Stimulated activated CD8-positive, alpha-beta memory T cell treated with anti-CD3 and anti-CD28 coated beads, Interleukin-7, amount 100 ng/mL, for 24 hours (primary cell): ENCODE measurements around the gene IZUMO2.
"Not testable (repeated sequence)": the region's sequence is repeated elsewhere in the genome, so short reads cannot be mapped to it uniquely, and the experiment has no call there.

ENCODE experiments used
- DNase-seq: peaks from one replicate; pipeline ENCODE4 v3.0.0-alpha.2; 2020; ENCODE audit warnings: low read depth

IZUMO2 gene

GRCh38 chr19:50135856-50136602 is 27.1 kb downstream of the IZUMO2 start:
- DNase-seq: not testable (repeated sequence)

- not testable (repeated sequence) for DNase-seq
Observed at GRCh38 chr19:50134777-50135719, 28.0 kb downstream of the IZUMO2 start.

DNA sequence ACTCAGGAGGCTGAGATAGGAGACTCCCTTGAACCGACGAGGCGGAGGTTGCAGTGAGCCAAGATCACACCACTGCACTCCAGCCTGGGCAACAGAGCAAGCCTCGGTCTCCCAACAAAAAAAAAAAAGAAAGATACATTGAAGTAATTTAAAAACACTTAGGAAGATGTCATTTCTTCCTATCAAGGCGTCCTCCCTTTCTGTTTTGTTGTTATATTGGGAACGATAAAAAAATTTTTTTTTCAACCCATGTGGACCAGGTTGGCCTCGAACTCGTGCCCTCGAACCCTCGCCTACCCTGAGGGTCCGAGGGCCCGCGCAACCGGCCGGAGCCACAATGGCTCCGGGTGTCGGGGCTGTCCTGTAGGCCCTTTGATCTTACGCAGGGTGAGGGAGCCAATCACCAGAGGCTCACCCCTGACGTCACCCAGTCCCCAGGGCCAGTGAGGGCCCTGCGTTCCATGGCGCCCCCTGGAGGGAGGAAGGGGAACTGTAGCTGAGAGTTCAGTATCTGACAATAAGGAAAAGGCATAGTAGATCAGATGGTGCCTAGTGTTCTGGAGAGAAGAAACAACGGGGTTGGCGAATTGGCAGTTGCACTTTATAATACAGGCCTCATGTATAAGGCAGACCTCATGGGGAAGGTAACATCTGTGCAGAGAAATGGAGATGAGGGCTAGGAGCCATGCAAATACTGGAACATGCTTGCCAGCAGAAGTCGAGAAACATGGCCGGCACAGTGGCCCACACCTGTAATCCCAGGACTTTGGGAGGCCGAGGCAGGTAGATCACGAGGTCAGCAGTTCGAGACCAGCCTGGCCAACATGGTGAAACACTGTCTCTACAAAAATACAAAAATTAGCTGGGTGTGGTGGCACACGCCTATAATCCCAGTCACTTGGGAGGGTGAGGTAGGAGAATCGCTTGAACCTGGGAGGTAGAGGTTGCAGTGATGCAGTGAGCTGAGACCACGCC is 29.3 kb downstream of the IZUMO2 start:
- DNase-seq: not testable (repeated sequence)

GRCh38 chr19:50104012-50104411 is 59.1 kb downstream of the IZUMO2 start:
- not testable (repeated sequence) for DNase-seq

GRCh38 chr19:50103405-50103804 is 59.7 kb downstream of the IZUMO2 start:
- DNase-seq: not testable (repeated sequence)
